Measurements from ENCODE around the gene VTN.

- TF ChIP-seq EZH2 (IDR thresholded peaks at IDR 0.05) = no peak
- no peak for TF ChIP-seq POLR2AphosphoS5 (IDR thresholded peaks at IDR 0.05; ENCODE audit: borderline replicate concordance, low read depth, low read length)
Measured at GRCh38 chr17:28340374-28340773, 29.7 kb downstream of the VTN start.

Data from SK-N-MC (cell line).